ENCODE results near the gene PMM2. TPM values are rescaled to one million over a fixed set of nuclear protein-coding genes. Genes with fewer than 3 reads are reported as not detected.

The PMM2 gene
- total and polyA plus RNA-seq, 2 experiments from 2014 or later = 39.6 to 46.4 TPM

DNA sequence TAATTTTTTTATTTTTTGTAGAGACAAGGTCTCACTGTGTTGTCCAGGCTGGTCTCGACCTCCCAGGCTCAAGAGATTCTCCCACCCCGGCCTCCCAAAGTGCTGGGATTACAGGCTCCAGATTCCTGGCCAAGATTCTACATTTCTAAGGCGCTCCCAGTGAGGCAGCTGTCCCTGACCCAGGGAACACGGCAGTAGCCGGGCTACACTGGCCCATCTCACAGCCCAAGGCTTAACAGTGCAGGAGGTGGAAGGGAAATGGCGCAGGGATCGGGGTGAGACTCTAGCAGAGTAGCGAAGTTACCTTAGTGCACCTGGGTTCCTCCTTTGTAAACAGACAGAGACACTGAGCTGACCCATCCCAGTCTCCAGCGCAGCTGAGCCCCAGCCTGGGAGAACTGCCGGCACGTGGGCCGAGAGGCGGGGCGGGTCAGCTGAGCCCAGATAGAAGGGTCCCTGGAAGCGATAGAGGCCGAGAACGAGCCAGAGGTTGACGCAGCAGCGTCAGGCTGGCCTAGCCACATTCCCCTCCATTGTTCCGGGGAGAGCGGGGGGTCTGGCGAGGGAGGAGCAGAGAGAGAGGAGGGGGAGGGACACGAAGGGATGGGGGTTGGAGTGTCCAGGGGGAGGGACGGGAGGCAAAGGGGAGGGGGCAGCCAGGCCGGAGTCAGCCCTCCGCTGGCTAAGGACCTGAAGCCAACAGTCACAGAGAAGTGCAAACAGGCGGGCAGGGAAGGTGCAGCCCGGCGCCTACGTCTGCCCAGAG lies 68.7 kb downstream of the PMM2 start:
- Histone ChIP-seq H3K27ac (peak overlapping the region; percentile 84), H4K20me1 (ENCODE audit: insufficient read depth) (peaks cover 2% of the 10 kb centered on the region; the same call in 1 of the 2 replicates), H3K36me3 (ENCODE audit: low read depth) (no peaks in the 10 kb centered on the region), H3K9me2 (ENCODE audit: insufficient read depth) (no peaks in the 10 kb centered on the region), H3K4me1 (ENCODE audit: insufficient read depth) (peaks cover 23% of the 10 kb centered on the region), H3K79me2 (ENCODE audit: insufficient read depth) (peaks cover 69% of the 10 kb centered on the region), H3K4me2 (ENCODE audit: unreplicated experiment) (peak overlapping the region; percentile 100), H3K4me3 (peak overlapping the region; percentile 97), H3F3A (ENCODE audit: insufficient read depth) (peaks cover 36% of the 10 kb centered on the region), H3K9me3 (ENCODE audit: low read depth) (no peaks in the 10 kb centered on the region), H2AFZ (no peak overlapping the region), H3K9ac (peak overlapping the region; percentile 89), H3K27me3 (replicated peaks; ENCODE audit: insufficient read depth) (no peaks in the 10 kb centered on the region)
- DNase-seq = peak; percentile 51
- TF ChIP-seq EZH2 (IDR thresholded peaks at IDR 0.05; ENCODE audit: insufficient read depth, poor library complexity, severe bottlenecking) (no peak), EZH2phosphoT487 (IDR thresholded peaks at IDR 0.05; ENCODE audit: insufficient read depth, low read depth) (no peak)
- WGBS, 2 experiments (ENCODE audit: low coverage in 1 of 2, low lambda C conversion rate in 2 of 2, missing lambda C conversion rate in 2 of 2) = 8 to 13% methylated on average over 21 to 30 of the region's 30 CpGs
- in situ Hi-C loops (cut with MboI) = no loop called here

DNA sequence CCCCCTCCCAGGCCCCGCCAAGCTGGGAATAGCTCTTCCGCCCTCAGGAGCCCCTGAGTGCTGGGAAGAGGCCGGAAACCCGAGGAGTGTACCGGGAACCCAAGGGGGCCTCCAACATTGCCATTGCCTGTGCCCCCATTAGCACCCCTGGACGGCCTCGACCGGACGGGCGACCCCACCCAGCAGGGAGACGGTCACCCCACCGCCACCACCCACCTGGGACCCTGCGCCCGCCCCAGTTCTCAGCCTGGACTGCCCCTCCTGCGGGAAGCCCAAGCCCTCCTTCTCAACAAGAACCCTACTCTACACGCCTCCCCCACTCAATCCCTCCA lies 69.2 kb downstream of the PMM2 start:
- TF ChIP-seq EZH2 (IDR thresholded peaks at IDR 0.05; ENCODE audit: insufficient read depth, poor library complexity, severe bottlenecking) = no peak
- TF ChIP-seq EZH2phosphoT487 (IDR thresholded peaks at IDR 0.05; ENCODE audit: insufficient read depth, low read depth) = no peak
- Histone ChIP-seq H4K20me1 (ENCODE audit: insufficient read depth) (peaks cover 2% of the 10 kb centered on the region; the same call in 1 of the 2 replicates), H3K27ac (peak overlapping the region; percentile 84)

DNA sequence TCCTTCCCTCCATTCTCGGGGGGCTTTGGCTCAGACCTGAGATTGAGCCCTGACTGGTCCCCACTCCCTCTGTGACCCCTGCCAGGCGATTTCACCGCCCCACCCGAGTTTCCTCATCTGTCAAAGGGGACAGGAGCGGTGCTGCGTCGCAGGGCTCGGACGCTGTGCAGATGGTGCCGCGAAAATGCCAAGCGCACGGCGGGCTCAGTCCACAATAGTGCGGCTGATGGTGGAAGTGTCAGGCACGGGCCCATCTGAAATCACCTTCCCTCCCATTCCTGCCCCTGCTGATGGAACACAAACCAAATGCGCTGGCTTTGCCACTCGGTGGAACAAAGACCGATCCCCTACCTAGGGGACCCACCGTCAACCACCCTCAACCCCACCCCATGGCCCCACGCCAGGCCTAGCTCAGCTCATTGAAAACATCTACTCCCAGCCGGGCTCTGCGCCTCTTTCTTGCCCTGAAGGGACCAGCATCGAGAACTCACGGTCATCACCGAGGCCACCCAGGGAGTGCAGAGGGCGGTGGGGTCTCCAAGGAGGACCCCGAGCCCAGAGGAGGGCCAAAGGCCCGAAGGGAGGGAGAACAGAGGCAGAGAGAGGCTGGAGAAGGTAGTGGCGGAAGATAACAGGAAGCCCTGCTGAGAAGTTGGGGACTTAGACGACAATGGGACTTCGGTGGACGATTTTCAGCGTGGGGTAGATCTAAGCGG lies 69.7 kb downstream of the PMM2 start:
- no peaks in the 10 kb centered on the region for H3K9me3 ChIP-seq (ENCODE audit: low read depth)
- peaks cover 30% of the 10 kb centered on the region for H3F3A ChIP-seq (ENCODE audit: insufficient read depth)
- H3K27me3 ChIP-seq (replicated peaks; ENCODE audit: insufficient read depth) = no peaks in the 10 kb centered on the region
- H3K9ac ChIP-seq = peak overlapping the region; percentile 89
- in situ Hi-C loops (cut with MboI) = no loop called here
- peak overlapping the region; percentile 84 for H3K27ac ChIP-seq
- no peaks in the 10 kb centered on the region for H3K36me3 ChIP-seq (ENCODE audit: low read depth)
- H2AFZ ChIP-seq = peak overlapping the region; percentile 69
- peak overlapping the region; percentile 97 for H3K4me3 ChIP-seq
- peak overlapping the region; percentile 100 for H3K4me2 ChIP-seq (ENCODE audit: unreplicated experiment)
- peaks cover 23% of the 10 kb centered on the region for H3K4me1 ChIP-seq (ENCODE audit: insufficient read depth)
- no peaks in the 10 kb centered on the region for H3K9me2 ChIP-seq (ENCODE audit: insufficient read depth)
- no peak for TF ChIP-seq EZH2 (IDR thresholded peaks at IDR 0.05; ENCODE audit: insufficient read depth, poor library complexity, severe bottlenecking)
- TF ChIP-seq EZH2phosphoT487 (IDR thresholded peaks at IDR 0.05; ENCODE audit: insufficient read depth, low read depth) = no peak
- peak; percentile 64 for DNase-seq
- H3K79me2 ChIP-seq (ENCODE audit: insufficient read depth) = peaks cover 58% of the 10 kb centered on the region
- WGBS, 2 experiments (ENCODE audit: low coverage in 1 of 2, low lambda C conversion rate in 2 of 2, missing lambda C conversion rate in 2 of 2) = 1% methylated on average over 35 of the region's 35 CpGs
- H4K20me1 ChIP-seq (ENCODE audit: insufficient read depth) = peaks cover 2% of the 10 kb centered on the region; the same call in 1 of the 2 replicates

More for the DNA sequence above, 69.2 kb downstream of the PMM2 start:
- H3K9ac ChIP-seq = peak overlapping the region; percentile 89
- no peaks in the 10 kb centered on the region for H3K36me3 ChIP-seq (ENCODE audit: low read depth)
- peaks cover 63% of the 10 kb centered on the region for H3K79me2 ChIP-seq (ENCODE audit: insufficient read depth)
- peak overlapping the region; percentile 100 for H3K4me2 ChIP-seq (ENCODE audit: unreplicated experiment)
- H3F3A ChIP-seq (ENCODE audit: insufficient read depth) = peaks cover 35% of the 10 kb centered on the region
- peaks cover 23% of the 10 kb centered on the region for H3K4me1 ChIP-seq (ENCODE audit: insufficient read depth)
- H3K27me3 ChIP-seq (replicated peaks; ENCODE audit: insufficient read depth) = no peaks in the 10 kb centered on the region
- no peaks in the 10 kb centered on the region for H3K9me3 ChIP-seq (ENCODE audit: low read depth)
- peak overlapping the region; percentile 97 for H3K4me3 ChIP-seq
- 0 out of 2 replicates have a peak overlapping the region, but pooled peaks have one; percentile 69 for H2AFZ ChIP-seq
- no peak for DNase-seq
- in situ Hi-C loops (cut with MboI) = no loop called here
- 5 to 6% methylated on average over 11 to 12 of the region's 16 CpGs for WGBS, 2 experiments (ENCODE audit: low coverage in 1 of 2, low lambda C conversion rate in 2 of 2, missing lambda C conversion rate in 2 of 2)
- no peaks in the 10 kb centered on the region for H3K9me2 ChIP-seq (ENCODE audit: insufficient read depth)

DNA sequence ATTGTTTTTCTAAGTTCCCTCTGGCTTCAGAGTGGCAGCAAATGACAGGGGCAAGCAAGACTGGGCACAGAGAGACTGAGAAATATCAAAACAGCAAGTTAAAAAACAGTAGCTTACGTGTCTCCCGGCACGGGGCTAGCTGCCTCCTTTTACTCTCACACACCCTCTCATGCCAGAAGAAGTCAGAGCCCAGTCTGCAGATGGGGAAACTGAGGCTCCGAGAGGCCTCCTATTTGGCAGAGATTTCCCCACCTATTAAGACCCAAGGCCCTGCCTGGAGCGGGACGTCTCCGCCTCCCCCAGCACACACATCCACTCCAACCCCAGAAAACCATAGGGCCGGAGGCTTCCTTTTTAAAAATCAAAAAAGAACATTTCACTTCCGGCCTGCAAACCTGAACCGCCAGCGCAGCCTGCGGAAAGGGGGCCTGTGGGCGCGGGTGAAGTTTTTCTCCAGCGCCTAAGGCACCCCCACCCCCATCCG lies 70.3 kb downstream of the PMM2 start:
- WGBS, 2 experiments (ENCODE audit: low coverage in 1 of 2, low lambda C conversion rate in 2 of 2, missing lambda C conversion rate in 2 of 2) = 2% methylated on average over 11 to 16 of the region's 16 CpGs
- peaks cover 52% of the 10 kb centered on the region for H3K79me2 ChIP-seq (ENCODE audit: insufficient read depth)
- no peaks in the 10 kb centered on the region for H3K9me3 ChIP-seq (ENCODE audit: low read depth)
- peak overlapping the region; percentile 97 for H3K4me3 ChIP-seq
- TF ChIP-seq EZH2phosphoT487 (IDR thresholded peaks at IDR 0.05; ENCODE audit: insufficient read depth, low read depth) (no peak), EZH2 (IDR thresholded peaks at IDR 0.05; ENCODE audit: insufficient read depth, poor library complexity, severe bottlenecking) (no peak)
- no peaks in the 10 kb centered on the region for H3K9me2 ChIP-seq (ENCODE audit: insufficient read depth)
- peak overlapping the region; percentile 84 for H3K27ac ChIP-seq
- no peaks in the 10 kb centered on the region for H3K27me3 ChIP-seq (replicated peaks; ENCODE audit: insufficient read depth)
- peak overlapping the region; percentile 89 for H3K9ac ChIP-seq
- no peaks in the 10 kb centered on the region for H3K36me3 ChIP-seq (ENCODE audit: low read depth)
- H2AFZ ChIP-seq = peak overlapping the region; percentile 69
- H3K4me1 ChIP-seq (ENCODE audit: insufficient read depth) = peaks cover 23% of the 10 kb centered on the region
- no peaks in the 10 kb centered on the region; the same call in 1 of the 2 replicates for H4K20me1 ChIP-seq (ENCODE audit: insufficient read depth)
- in situ Hi-C loops (cut with MboI) = no loop called here
- DNase-seq = peak; percentile 53
- peaks cover 25% of the 10 kb centered on the region for H3F3A ChIP-seq (ENCODE audit: insufficient read depth)
- peak overlapping the region; percentile 100 for H3K4me2 ChIP-seq (ENCODE audit: unreplicated experiment)
